Neural cell (in vitro differentiated cells): ENCODE data around the gene MRPL1. TPM values are rescaled to one million over a fixed set of nuclear protein-coding genes. Genes with fewer than 3 reads are reported as not detected.

ENCODE experiments used
- H2AFZ ChIP-seq: fragments of 200-600, 300-800 bp; sonication (generic), shearing (Covaris generic); 2 replicates; pipeline ENCODE4 v1.6.0; 2014; ENCODE audit warnings: low read depth, mild to moderate bottlenecking, antibody characterized with exemption, low read length, moderate library complexity
- H3F3A ChIP-seq: fragments of 200-600 bp; shearing (Covaris generic); 2 replicates; pipeline ENCODE4 v1.6.1; 2016; ENCODE audit warnings: mild to moderate bottlenecking, moderate library complexity, mixed read lengths, antibody characterized with exemption, low read length; ENCODE audit not compliant: insufficient read depth, poor library complexity, severe bottlenecking
- H3K27ac ChIP-seq: fragments of 200-600, 300-800 bp; sonication (generic), shearing (Covaris generic); 2 replicates; pipeline ENCODE4 v1.5.1; 2014; ENCODE audit warnings: mild to moderate bottlenecking, low read length, moderate library complexity
- H3K27me3 ChIP-seq: fragments of 300-800, 200-600 bp; sonication (generic), shearing (Covaris generic); 2 replicates; pipeline ENCODE4 v1.6.0; 2014; ENCODE audit warnings: mild to moderate bottlenecking, low read depth, low read length, moderate library complexity; ENCODE audit not compliant: insufficient read depth
- H3K36me3 ChIP-seq: fragments of 300-800, 200-600 bp; sonication (generic), shearing (Covaris generic); 2 replicates; pipeline ENCODE4 v1.5.1; 2014; ENCODE audit warnings: mild to moderate bottlenecking, antibody characterized with exemption, low read length, moderate library complexity; ENCODE audit not compliant: insufficient read depth
- H3K4me2 ChIP-seq: fragments of 300-800, 200-600 bp; sonication (generic), shearing (Covaris generic); 2 replicates; pipeline ENCODE4 v1.6.0; 2014; ENCODE audit warnings: mild to moderate bottlenecking, low read length
- H3K4me3 ChIP-seq: fragments of 300-800, 200-600 bp; sonication (generic), shearing (Covaris generic); 2 replicates; pipeline ENCODE4 v1.5.1; 2014; ENCODE audit warnings: mild to moderate bottlenecking, low read length, moderate library complexity
- H3K79me2 ChIP-seq: fragments of 200-600 bp; shearing (Covaris generic); replicated peaks from 2 replicates; pipeline ENCODE4 v1.6.0; 2014; ENCODE audit warnings: mild to moderate bottlenecking, low read length, moderate library complexity; ENCODE audit not compliant: insufficient read depth
- H3K9ac ChIP-seq: fragments of 300-800, 200-600 bp; sonication (generic), shearing (Covaris generic); 2 replicates; pipeline ENCODE4 v1.6.1; 2016; ENCODE audit warnings: mild to moderate bottlenecking, low read length, mixed read lengths
- H3K9me2 ChIP-seq: fragments of 200-600 bp; shearing (Covaris generic); 2 replicates; pipeline ENCODE4 v1.6.1; 2016; ENCODE audit warnings: mild to moderate bottlenecking, low read length, mixed read lengths; ENCODE audit not compliant: insufficient read depth
- H3K9me3 ChIP-seq: fragments of 200-600, 300-800 bp; sonication (generic), shearing (Covaris generic); 2 replicates; pipeline ENCODE4 v1.6.1; 2016; ENCODE audit warnings: mild to moderate bottlenecking, mixed run types, low read length, moderate library complexity, mixed read lengths
- H4K20me1 ChIP-seq: fragments of 200-600 bp; shearing (Covaris generic); 2 replicates; pipeline ENCODE4 v1.6.1; 2016; ENCODE audit warnings: mild to moderate bottlenecking, mixed run types; ENCODE audit not compliant: insufficient read depth
- CTCF ChIP-seq: fragments of 450-650 bp; IDR thresholded peaks from 2 replicates; pipeline ENCODE4 v1.5.1; 2014; ENCODE audit warnings: antibody characterized with exemption, mild to moderate bottlenecking, moderate library complexity; ENCODE audit not compliant: poor library complexity, severe bottlenecking
- EP300 ChIP-seq: fragments of 450-650 bp; conservative IDR thresholded peaks from 2 replicates; pipeline ENCODE4 v1.6.1; 2014; ENCODE audit warnings: antibody characterized with exemption, mild to moderate bottlenecking, moderate library complexity; ENCODE audit not compliant: poor library complexity, severe bottlenecking
- EZH2 ChIP-seq: fragments of 200-600, 300-800 bp; shearing (Covaris generic), sonication (generic); IDR thresholded peaks from 2 replicates; pipeline ENCODE4 v1.6.1; 2014; ENCODE audit warnings: antibody characterized with exemption, low read length, borderline replicate concordance, mild to moderate bottlenecking; ENCODE audit not compliant: insufficient read depth, poor library complexity, severe bottlenecking
- MXI1 ChIP-seq: fragments of 450-650 bp; conservative IDR thresholded peaks from 2 replicates; pipeline ENCODE4 v1.6.1; 2014; ENCODE audit warnings: antibody characterized with exemption, mild to moderate bottlenecking; ENCODE audit not compliant: poor library complexity, severe bottlenecking
- POLR2AphosphoS5 ChIP-seq: IDR thresholded peaks from 2 replicates; pipeline ENCODE4 v1.6.1; 2012
- RAD21 ChIP-seq: fragments of 450-650 bp; conservative IDR thresholded peaks from 2 replicates; pipeline ENCODE4 v1.6.1; 2014; ENCODE audit warnings: antibody characterized with exemption, mild to moderate bottlenecking, moderate library complexity
- REST ChIP-seq: IDR thresholded peaks from 2 replicates; pipeline ENCODE4 v1.6.1; 2012; ENCODE audit warnings: borderline replicate concordance
- SMC3 ChIP-seq: fragments of 450-650 bp; conservative IDR thresholded peaks from 2 replicates; pipeline ENCODE4 v1.6.1; 2014; ENCODE audit warnings: antibody characterized with exemption, mild to moderate bottlenecking, moderate library complexity; ENCODE audit not compliant: poor library complexity
- TAF1 ChIP-seq: IDR thresholded peaks from 2 replicates; pipeline ENCODE4 v1.6.1; 2012; ENCODE audit warnings: low read depth
- polyA plus RNA-seq: library from polyadenylated mRNA; depleted of rRNA; stranded (reverse); fragments of >200 nt; gene quantifications from 2 replicates; pipeline ENCODE4 v1.2.3, GENCODE V29; 2014

The MRPL1 gene
- polyA plus RNA-seq, 1 donor from 2014 or later: 41.9 TPM

DNA sequence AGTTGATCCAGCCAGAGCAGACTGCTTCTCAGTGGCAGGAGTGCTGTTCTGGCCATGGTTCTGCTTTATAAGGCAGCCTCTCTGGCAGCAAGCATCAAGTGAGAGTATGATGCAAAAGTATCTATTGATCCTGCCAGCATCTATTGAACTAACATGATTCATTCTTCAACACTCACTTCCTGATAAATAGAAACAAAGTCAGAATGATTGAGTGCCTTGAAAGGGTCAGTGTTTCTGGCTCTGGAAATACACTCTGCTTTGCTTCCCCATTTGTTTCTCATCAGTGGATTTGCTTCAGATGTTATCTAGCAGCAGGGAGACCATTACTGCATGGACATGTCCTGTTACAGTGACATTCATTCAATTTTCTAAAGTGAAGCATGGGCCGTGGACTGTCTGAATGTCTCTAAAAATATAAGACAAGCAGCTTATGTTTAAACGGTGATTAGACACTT is 128.3 kb downstream of the MRPL1 start:
- Histone ChIP-seq H3K9ac (no peak overlapping the region), H3F3A (no peaks in the 10 kb centered on the region), H3K36me3 (no peaks in the 10 kb centered on the region), H3K4me3 (no peak overlapping the region), H3K9me2 (no peaks in the 10 kb centered on the region), H3K27me3 (no peaks in the 10 kb centered on the region), H3K9me3 (no peaks in the 10 kb centered on the region), H4K20me1 (no peaks in the 10 kb centered on the region), H3K79me2 (no peaks in the 10 kb centered on the region), H3K4me2 (no peak overlapping the region), H3K27ac (no peak overlapping the region), H2AFZ (no peak overlapping the region)
- TF ChIP-seq TAF1 (no peak), EZH2 (no peak), CTCF (no peak), EP300 (no peak), RAD21 (no peak), REST (no peak), POLR2AphosphoS5 (no peak), SMC3 (no peak), MXI1 (no peak)

GRCh38 chr4:77992581-77992980 is 130.0 kb downstream of the MRPL1 start:
- Histone ChIP-seq H3F3A (no peaks in the 10 kb centered on the region), H3K36me3 (no peaks in the 10 kb centered on the region), H3K27me3 (no peaks in the 10 kb centered on the region), H3K9me2 (no peaks in the 10 kb centered on the region), H3K27ac (no peak overlapping the region), H3K4me3 (no peak overlapping the region), H3K9me3 (no peaks in the 10 kb centered on the region), H2AFZ (no peak overlapping the region), H4K20me1 (no peaks in the 10 kb centered on the region), H3K4me2 (no peak overlapping the region), H3K9ac (no peak overlapping the region), H3K79me2 (no peaks in the 10 kb centered on the region)
- TF ChIP-seq SMC3 (no peak), REST (no peak), TAF1 (no peak), MXI1 (no peak), POLR2AphosphoS5 (no peak), RAD21 (no peak), CTCF (no peak), EP300 (no peak), EZH2 (no peak)
